Measurements from ENCODE around the gene GLRA3.

The GLRA3 gene

DNA sequence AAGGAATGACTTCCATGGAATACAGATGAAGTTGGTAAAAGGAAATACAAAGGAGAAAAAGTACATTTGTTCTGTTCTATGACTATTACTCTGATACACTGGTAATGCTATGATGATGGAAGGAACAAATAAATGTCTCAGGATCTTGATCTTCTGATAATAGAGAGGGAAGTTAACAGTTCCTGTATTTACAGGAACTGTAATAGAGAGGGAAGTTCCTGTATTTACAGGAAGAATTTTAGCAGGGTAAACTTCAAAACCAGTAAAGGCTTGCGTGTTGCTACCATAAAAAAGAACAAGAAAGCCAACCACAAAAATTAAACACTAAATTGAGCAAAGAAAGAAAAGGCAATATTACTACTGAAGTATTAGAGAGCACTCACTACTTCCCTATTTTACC, 215.1 kb downstream of the GLRA3 start:
- Histone ChIP-seq H3K36me3 (no peaks in the 10 kb centered on the region), H3K9me3 (peaks cover 23% of the 10 kb centered on the region), H3K4me1 (no peaks in the 10 kb centered on the region), H3K4me2 (no peak overlapping the region), H3K27me3 (no peaks in the 10 kb centered on the region), H3K27ac (no peak overlapping the region), H4K20me1 (no peaks in the 10 kb centered on the region), H3K4me3 (no peak overlapping the region), H3K9ac (no peak overlapping the region)
- no peak for TF ChIP-seq Cebpa-rat (IDR thresholded peaks at IDR 0.05)

DNA sequence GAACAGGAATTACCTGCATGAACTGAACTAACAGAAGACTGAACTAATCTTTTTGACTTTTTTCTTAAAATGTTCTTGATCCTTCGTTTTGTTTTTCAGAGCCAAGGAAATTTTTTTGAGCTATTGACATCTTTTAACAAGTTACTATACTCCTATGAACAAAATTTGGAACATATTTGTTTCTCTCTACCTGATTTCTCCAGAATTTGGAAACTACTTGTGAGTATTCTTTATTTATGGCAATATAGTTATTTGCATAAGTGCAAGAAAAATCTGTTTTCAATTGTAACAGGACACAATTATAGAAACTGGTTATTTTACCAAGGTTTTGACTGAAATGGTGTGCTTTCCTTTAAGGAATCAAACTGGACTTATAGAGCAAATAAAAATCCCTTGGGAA, 217.3 kb downstream of the GLRA3 start:
- no peak overlapping the region for H3K9ac ChIP-seq
- H3K4me3 ChIP-seq: no peak overlapping the region
- no peak for TF ChIP-seq Cebpa-rat (IDR thresholded peaks at IDR 0.05)
- no peaks in the 10 kb centered on the region for H3K36me3 ChIP-seq
- H3K4me2 ChIP-seq: no peak overlapping the region
- H3K27me3 ChIP-seq: no peaks in the 10 kb centered on the region
- no peaks in the 10 kb centered on the region for H4K20me1 ChIP-seq
- no peak overlapping the region for H3K27ac ChIP-seq
- no peaks in the 10 kb centered on the region for H3K4me1 ChIP-seq
- peaks cover 23% of the 10 kb centered on the region for H3K9me3 ChIP-seq

DNA sequence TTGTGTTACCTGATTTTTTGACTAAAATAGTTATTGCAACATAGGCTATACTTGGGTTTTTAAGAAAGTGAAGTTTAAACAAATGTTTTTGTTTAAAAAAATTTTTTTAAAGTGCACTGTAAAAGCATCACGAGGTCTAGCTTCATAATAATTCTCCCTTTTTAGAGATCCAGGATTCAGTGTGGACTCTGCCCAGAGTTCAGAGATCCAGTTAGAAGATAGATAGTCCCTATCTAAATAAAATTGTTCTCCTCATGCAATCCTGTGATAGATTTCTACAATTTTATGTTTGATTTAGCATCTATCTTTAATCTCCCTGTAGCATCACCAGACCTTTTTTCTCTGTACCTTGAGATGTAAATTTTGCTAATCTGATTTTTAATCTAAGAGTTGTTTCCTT, 221.3 kb downstream of the GLRA3 start:
- no peak for TF ChIP-seq Cebpa-rat (IDR thresholded peaks at IDR 0.05)
- Histone ChIP-seq H3K36me3 (no peaks in the 10 kb centered on the region), H3K27me3 (no peaks in the 10 kb centered on the region), H3K27ac (no peak overlapping the region), H3K4me2 (no peak overlapping the region), H3K9ac (no peak overlapping the region), H3K4me1 (no peaks in the 10 kb centered on the region), H3K9me3 (peaks cover 18% of the 10 kb centered on the region), H4K20me1 (no peaks in the 10 kb centered on the region), H3K4me3 (no peak overlapping the region)

DNA sequence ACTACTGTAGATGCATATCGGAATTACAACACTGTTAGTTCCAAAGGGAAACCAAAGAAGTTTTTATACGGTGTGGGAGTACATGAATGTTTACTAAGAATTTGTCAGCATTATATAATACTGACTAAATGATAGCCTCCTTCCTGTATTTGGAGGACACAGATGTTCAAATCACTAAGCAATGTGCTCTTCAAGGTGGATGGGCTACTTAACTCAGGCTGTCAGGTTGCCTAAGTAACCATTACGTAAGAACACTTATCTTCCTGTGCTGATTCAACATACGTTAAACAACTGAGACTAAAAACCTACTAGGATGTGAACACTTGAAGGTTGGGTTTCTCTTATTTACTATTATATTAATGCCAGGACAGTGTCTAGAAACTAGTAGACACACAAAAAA, 224.8 kb downstream of the GLRA3 start:
- H3K27ac ChIP-seq: no peak overlapping the region
- H3K36me3 ChIP-seq: no peaks in the 10 kb centered on the region
- H4K20me1 ChIP-seq: no peaks in the 10 kb centered on the region
- H3K4me1 ChIP-seq: no peaks in the 10 kb centered on the region
- no peak for TF ChIP-seq Cebpa-rat (IDR thresholded peaks at IDR 0.05)
- no peak overlapping the region for H3K9ac ChIP-seq
- no peaks in the 10 kb centered on the region for H3K9me3 ChIP-seq
- H3K27me3 ChIP-seq: no peaks in the 10 kb centered on the region
- no peak overlapping the region for H3K4me3 ChIP-seq
- H3K4me2 ChIP-seq: no peak overlapping the region

DNA sequence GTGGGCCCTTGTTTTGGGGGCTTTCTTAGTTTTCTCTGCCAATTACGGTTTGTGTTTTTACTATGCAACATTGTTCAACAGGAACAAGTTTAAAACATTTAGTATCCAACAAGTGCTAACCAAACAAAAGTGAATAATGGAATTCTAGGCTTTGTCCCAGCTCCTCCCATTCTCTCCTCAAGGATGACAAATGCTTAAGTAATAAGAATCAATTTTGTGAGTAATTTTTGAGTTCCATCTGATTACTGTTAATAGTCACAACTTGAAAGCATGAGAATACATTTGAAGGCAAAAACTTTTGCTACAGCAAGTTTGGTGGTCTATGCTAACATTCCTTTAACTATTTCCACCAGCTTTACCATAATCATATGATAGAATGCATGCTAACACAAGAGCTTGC, 228.7 kb downstream of the GLRA3 start:
- no peak overlapping the region for H3K27ac ChIP-seq
- no peak overlapping the region for H3K9ac ChIP-seq
- H3K4me1 ChIP-seq: no peaks in the 10 kb centered on the region
- H3K9me3 ChIP-seq: no peaks in the 10 kb centered on the region
- H3K4me2 ChIP-seq: no peak overlapping the region
- H3K36me3 ChIP-seq: no peaks in the 10 kb centered on the region
- TF ChIP-seq Cebpa-rat (IDR thresholded peaks at IDR 0.05): no peak
- no peaks in the 10 kb centered on the region for H4K20me1 ChIP-seq
- no peak overlapping the region for H3K4me3 ChIP-seq
- no peaks in the 10 kb centered on the region for H3K27me3 ChIP-seq

DNA sequence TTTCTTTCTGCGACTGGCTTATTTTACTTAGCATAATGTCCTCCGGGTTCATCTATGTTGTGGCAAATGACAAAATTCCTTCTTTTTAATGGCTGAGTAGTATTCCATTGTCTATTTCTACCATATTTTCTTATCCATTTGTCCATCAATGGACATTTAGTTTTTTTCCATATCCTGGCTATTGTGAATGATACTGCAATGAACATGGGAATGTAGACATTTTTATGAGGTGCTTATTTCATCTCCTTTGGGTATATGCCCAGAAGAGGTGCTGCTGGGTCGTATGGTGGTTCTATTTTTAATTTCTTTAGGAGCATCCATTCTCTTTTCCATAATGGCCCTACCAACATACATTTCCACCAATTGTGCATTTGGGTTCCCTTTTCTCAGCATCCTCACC, 230.2 kb downstream of the GLRA3 start:
- no peak for TF ChIP-seq Cebpa-rat (IDR thresholded peaks at IDR 0.05)
- Histone ChIP-seq H3K27ac (no peak overlapping the region), H3K4me3 (no peak overlapping the region), H3K9me3 (no peaks in the 10 kb centered on the region), H3K4me1 (no peaks in the 10 kb centered on the region), H3K27me3 (no peaks in the 10 kb centered on the region), H3K9ac (no peak overlapping the region), H4K20me1 (no peaks in the 10 kb centered on the region), H3K4me2 (no peak overlapping the region), H3K36me3 (no peaks in the 10 kb centered on the region)

DNA sequence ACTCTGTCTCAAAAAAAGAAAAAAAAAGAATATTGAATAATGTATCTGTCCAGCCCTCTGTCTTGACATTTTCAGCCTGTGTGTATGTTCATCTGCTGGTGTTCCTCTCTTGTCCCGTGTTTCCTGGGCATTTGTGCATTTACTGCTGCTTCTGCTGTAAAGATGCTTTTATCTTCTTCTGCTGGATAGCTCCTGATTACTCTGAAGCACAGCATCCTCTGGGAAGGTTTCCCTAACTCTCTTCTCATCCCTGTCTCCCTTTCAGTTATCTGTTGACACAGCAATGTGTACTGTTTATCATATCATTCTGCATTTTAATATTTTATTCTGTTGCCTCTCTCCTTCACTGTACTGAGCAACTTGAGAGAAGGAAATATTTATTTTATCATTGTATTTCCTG, 232.5 kb downstream of the GLRA3 start:
- no peak overlapping the region for H3K4me3 ChIP-seq
- no peaks in the 10 kb centered on the region for H3K36me3 ChIP-seq
- H3K4me2 ChIP-seq: no peak overlapping the region
- H3K27ac ChIP-seq: no peak overlapping the region
- no peak overlapping the region for H3K9ac ChIP-seq
- H3K4me1 ChIP-seq: no peaks in the 10 kb centered on the region
- no peaks in the 10 kb centered on the region for H3K9me3 ChIP-seq
- H4K20me1 ChIP-seq: no peaks in the 10 kb centered on the region
- no peak for TF ChIP-seq Cebpa-rat (IDR thresholded peaks at IDR 0.05)
- H3K27me3 ChIP-seq: no peaks in the 10 kb centered on the region

DNA sequence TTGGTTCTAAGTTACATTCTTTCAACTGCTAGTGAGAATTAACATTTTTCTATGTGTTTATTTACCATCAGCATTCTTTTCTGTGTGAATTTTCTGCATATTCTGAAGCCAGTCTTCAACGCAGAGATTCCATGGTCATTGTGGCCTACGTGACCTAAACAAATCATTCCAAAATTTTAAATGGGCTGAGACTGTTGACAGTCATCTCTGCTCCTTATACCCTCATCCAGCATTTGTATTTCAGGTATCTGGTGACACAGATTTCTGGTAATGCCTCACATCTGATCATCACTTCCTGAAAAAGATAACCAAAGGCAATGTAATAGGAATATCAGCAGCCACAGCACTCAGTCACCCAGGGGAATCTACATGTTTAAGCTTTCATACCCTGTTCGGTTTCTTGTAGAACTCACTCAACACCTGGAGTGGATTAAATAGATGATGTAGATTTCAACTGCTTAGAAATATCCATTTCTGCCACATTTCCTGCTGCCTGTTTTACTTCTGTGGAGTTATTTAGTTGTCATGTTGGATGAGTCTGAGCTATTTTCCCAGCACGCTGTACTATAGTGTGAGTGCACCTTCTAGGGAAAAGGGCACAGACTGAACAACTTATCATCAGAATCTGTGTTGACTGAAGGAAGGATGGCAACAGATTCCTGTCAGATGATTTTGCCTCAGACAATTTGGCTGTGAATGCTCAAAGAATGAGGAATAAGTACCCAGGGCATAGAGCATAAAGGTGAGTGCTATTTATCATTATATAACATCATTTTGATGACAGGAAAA, 233.7 kb downstream of the GLRA3 start:
- no peak for TF ChIP-seq Cebpa-rat (IDR thresholded peaks at IDR 0.05)
- Histone ChIP-seq H3K27me3 (no peaks in the 10 kb centered on the region), H3K4me1 (no peaks in the 10 kb centered on the region), H3K9me3 (no peaks in the 10 kb centered on the region), H3K4me2 (no peak overlapping the region), H3K4me3 (no peak overlapping the region), H3K36me3 (no peaks in the 10 kb centered on the region), H4K20me1 (no peaks in the 10 kb centered on the region), H3K27ac (no peak overlapping the region), H3K9ac (no peak overlapping the region)

DNA sequence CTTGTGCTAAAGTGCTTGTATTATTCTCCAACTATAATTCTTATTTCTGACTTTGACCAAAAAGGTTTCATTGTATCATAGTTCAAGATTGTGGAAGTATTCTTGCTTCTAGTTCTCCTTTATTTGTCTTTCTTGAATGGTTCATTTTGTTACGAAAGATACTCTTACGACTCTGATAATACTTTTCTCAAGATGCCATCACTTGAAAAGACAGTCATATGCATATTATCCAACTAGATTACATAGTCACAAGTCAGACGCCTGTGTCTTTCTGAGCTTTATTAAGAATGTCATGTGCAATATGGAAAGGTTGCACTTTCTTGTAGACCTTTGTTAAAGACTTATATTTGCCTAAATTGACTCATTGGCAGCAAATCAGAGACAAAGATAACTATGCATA, 235.3 kb downstream of the GLRA3 start:
- Histone ChIP-seq H3K9me3 (no peaks in the 10 kb centered on the region), H4K20me1 (no peaks in the 10 kb centered on the region), H3K27me3 (no peaks in the 10 kb centered on the region), H3K4me1 (no peaks in the 10 kb centered on the region), H3K27ac (no peak overlapping the region), H3K9ac (no peak overlapping the region), H3K4me2 (no peak overlapping the region), H3K36me3 (no peaks in the 10 kb centered on the region), H3K4me3 (no peak overlapping the region)
- no peak for TF ChIP-seq Cebpa-rat (IDR thresholded peaks at IDR 0.05)

DNA sequence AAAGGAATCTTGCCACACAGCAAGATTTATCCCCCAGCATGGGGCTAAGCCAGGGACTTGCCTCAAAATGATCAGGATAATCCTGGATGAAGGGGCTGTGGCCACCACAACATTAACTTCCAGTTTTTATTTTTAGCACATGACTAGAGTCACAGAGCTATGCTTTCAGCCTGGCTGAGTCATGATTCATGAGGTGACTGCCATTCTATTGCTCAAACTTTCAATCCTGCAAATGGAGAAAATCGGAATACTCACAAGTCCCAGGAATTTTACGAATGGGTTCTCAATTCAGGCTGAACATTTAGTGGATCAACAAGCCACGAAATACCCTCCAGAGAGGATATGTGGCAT, 236.1 kb downstream of the GLRA3 start:
- Histone ChIP-seq H3K9ac (no peak overlapping the region), H3K36me3 (no peaks in the 10 kb centered on the region), H3K4me3 (no peak overlapping the region), H3K27me3 (no peaks in the 10 kb centered on the region), H4K20me1 (no peaks in the 10 kb centered on the region), H3K4me2 (no peak overlapping the region), H3K27ac (no peak overlapping the region), H3K4me1 (no peaks in the 10 kb centered on the region), H3K9me3 (no peaks in the 10 kb centered on the region)
- TF ChIP-seq Cebpa-rat (IDR thresholded peaks at IDR 0.05): no peak
